ENCODE results near the gene DRC3.

Gene DRC3, protein sequence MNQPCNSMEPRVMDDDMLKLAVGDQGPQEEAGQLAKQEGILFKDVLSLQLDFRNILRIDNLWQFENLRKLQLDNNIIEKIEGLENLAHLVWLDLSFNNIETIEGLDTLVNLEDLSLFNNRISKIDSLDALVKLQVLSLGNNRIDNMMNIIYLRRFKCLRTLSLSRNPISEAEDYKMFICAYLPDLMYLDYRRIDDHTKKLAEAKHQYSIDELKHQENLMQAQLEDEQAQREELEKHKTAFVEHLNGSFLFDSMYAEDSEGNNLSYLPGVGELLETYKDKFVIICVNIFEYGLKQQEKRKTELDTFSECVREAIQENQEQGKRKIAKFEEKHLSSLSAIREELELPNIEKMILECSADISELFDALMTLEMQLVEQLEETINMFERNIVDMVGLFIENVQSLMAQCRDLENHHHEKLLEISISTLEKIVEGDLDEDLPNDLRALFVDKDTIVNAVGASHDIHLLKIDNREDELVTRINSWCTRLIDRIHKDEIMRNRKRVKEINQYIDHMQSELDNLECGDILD

GRCh38 chr17:17972126-17972951 is at the start of gene DRC3, which contains the start of gene TOM1L2:
Gene DRC3, plus strand, starts transcription at chr17:17972862. Its CDS starts 4,737 bp downstream, at chr17:17977599.
Gene TOM1L2, minus strand, starts transcription at chr17:17972400. Its CDS starts 87 bp downstream, at chr17:17972313.
- TF ChIP-seq, protein P1, sequence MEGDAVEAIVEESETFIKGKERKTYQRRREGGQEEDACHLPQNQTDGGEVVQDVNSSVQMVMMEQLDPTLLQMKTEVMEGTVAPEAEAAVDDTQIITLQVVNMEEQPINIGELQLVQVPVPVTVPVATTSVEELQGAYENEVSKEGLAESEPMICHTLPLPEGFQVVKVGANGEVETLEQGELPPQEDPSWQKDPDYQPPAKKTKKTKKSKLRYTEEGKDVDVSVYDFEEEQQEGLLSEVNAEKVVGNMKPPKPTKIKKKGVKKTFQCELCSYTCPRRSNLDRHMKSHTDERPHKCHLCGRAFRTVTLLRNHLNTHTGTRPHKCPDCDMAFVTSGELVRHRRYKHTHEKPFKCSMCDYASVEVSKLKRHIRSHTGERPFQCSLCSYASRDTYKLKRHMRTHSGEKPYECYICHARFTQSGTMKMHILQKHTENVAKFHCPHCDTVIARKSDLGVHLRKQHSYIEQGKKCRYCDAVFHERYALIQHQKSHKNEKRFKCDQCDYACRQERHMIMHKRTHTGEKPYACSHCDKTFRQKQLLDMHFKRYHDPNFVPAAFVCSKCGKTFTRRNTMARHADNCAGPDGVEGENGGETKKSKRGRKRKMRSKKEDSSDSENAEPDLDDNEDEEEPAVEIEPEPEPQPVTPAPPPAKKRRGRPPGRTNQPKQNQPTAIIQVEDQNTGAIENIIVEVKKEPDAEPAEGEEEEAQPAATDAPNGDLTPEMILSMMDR (conservative IDR thresholded peaks at IDR 0.05) = no peak
- H3K27ac ChIP-seq = peak within 1 kb of the TSS; percentile 79

GRCh38 chr17:17924131-17924856 is 48.4 kb upstream of the DRC3 start:
- H3K27ac ChIP-seq = no peak overlapping the region
- TF ChIP-seq, protein P1 (conservative IDR thresholded peaks at IDR 0.05) = no peak

- H3K27ac ChIP-seq = no peak overlapping the region
- TF ChIP-seq, protein P1 (conservative IDR thresholded peaks at IDR 0.05) = no peak
Measured at GRCh38 chr17:17924857-17925250, 47.8 kb upstream of the DRC3 start.

DNA sequence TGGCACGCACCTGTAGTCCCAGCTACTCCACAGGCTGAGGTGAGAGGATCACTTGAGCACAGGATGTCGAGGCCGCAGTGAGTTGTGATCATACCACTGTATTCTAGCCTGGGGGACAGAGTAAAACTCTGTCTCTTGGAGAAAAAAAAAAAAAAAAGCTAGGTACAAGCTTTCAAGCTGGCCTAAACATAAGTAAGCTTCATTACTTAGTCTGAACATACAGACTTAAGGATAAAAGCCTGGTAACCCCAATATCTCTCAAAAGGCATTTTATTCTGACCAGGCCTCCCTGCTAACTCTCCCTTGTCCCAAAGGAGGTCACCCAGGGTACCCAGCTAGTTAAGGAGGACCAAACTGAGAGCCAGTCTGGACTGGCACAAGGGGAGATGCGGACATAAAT is 46.6 kb upstream of the DRC3 start:
- TF ChIP-seq, protein P1 (conservative IDR thresholded peaks at IDR 0.05) = no peak
- H3K27ac ChIP-seq = no peak overlapping the region

DNA sequence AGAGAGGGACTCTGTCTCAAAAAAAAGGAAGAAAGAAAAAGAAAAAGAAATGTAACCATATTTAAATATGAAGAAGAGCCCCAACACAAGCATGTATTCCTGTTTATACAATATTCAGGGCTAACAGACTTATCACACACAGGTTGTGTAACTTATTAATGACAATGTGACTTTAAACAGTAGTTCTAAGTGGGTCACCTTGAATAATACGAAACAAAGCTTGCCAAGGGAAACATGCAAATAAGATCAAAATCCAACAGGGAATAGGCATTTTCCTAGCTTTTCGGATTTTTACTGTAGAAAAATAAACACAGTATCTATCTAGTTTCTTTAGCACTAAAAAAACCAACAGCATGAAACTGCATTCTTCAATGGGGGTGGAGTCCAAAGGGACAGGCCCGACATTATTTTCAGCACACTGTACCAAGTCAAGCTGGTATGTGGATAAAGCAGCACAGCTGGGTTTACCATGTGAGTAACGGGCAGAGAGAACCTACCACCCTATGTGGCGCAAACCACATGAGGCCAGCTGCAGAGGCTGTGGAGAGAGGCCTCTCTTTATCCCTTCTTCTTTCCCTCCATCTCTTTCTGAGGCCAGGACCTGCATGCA is 45.7 kb upstream of the DRC3 start:
- TF ChIP-seq, protein P1 (conservative IDR thresholded peaks at IDR 0.05) = no peak
- H3K27ac ChIP-seq = no peak overlapping the region

GRCh38 chr17:17928398-17929287 is 44.0 kb upstream of the DRC3 start:
- no peak overlapping the region for H3K27ac ChIP-seq
- TF ChIP-seq, protein P1 (conservative IDR thresholded peaks at IDR 0.05) = no peak
